CD14-positive monocyte (primary cell): Measurements from ENCODE around the gene ARL4C. TPM values are rescaled to one million over a fixed set of nuclear protein-coding genes. Genes with fewer than 3 reads are reported as not detected.
A peak's percentile ranks its signal among the peaks of the same experiment; 100 is the strongest.

ENCODE experiments used
- DNase-seq, 3 donors: peaks; one replicate each; pipeline ENCODE4 v3.0.0-alpha.2; 2011 to 2022
- H2AFZ ChIP-seq: 2 replicates; pipeline ENCODE4 v1.6.0; 2012; ENCODE audit warnings: mild to moderate bottlenecking, low read depth, low read length, inconsistent platforms; ENCODE audit not compliant: insufficient read depth, poor library complexity, severe bottlenecking
- H3K27ac ChIP-seq, 2 donors: 1 replicate in 1 of 2; 2 replicates in 1 of 2; pipeline ENCODE4 v1.5.1; 2012 to 2013; ENCODE audit warnings: low read length in 2 of 2, control low read depth in 1 of 2, inconsistent platforms in 1 of 2, low read depth in 1 of 2, mild to moderate bottlenecking in 1 of 2
- H3K27me3 ChIP-seq, 2 donors: one replicate each; pipeline versions ENCODE4 v1.6.0 to v1.6.1; 2011 to 2013; ENCODE audit warnings: low read length in 2 of 2; ENCODE audit not compliant: control insufficient read depth in 2 of 2, insufficient read depth in 2 of 2
- H3K36me3 ChIP-seq, 2 donors: replicated peaks in 1 of 2; 1 replicate in 1 of 2; 2 replicates in 1 of 2; pipeline versions ENCODE4 v1.5.1 to v1.6.1; 2012 to 2013; ENCODE audit warnings: low read length in 2 of 2, control low read depth in 1 of 2, inconsistent platforms in 1 of 2, mild to moderate bottlenecking in 1 of 2; ENCODE audit not compliant: insufficient read depth in 2 of 2, control insufficient read depth in 1 of 2
- H3K4me1 ChIP-seq, 2 donors: 1 replicate in 1 of 2; 2 replicates in 1 of 2; pipeline versions ENCODE4 v1.5.1 to v1.6.1; 2012 to 2013; ENCODE audit warnings: low read length in 2 of 2, control low read depth in 1 of 2, inconsistent platforms in 1 of 2, mild to moderate bottlenecking in 1 of 2, moderate library complexity in 1 of 2; ENCODE audit not compliant: insufficient read depth in 2 of 2, control insufficient read depth in 1 of 2
- H3K4me2 ChIP-seq: replicated peaks from 2 replicates; pipeline ENCODE3; 2012; ENCODE audit warnings: low read length, moderate library complexity, mild to moderate bottlenecking; ENCODE audit not compliant: poor library complexity, severe bottlenecking; ENCODE audit errors: extremely low read depth
- H3K4me3 ChIP-seq, 3 experiments: fragments of 200-600 bp in 1 of 3; sonication (generic) in 1 of 3; replicated peaks in 1 of 3; 1 replicate in 2 of 3; 2 replicates in 1 of 3; pipeline ENCODE4 v1.5.1; 2011 to 2013; ENCODE audit warnings: low read length in 3 of 3, mild to moderate bottlenecking in 3 of 3, control low read depth in 2 of 3, low read depth in 2 of 3, inconsistent platforms in 1 of 3, moderate library complexity in 1 of 3
- H3K79me2 ChIP-seq: 2 replicates; pipeline ENCODE4 v1.6.0; 2012; ENCODE audit warnings: mild to moderate bottlenecking, control low read depth, inconsistent platforms, low read length, moderate library complexity; ENCODE audit not compliant: insufficient read depth
- H3K9ac ChIP-seq: 2 replicates; pipeline ENCODE4 v1.6.0; 2017; ENCODE audit warnings: low read length, mild to moderate bottlenecking; ENCODE audit not compliant: insufficient read depth, poor library complexity, severe bottlenecking
- H3K9me3 ChIP-seq, 2 donors: replicated peaks in 1 of 2; 1 replicate in 1 of 2; 2 replicates in 1 of 2; pipeline versions ENCODE4 v1.5.1 to v1.6.1; 2012 to 2013; ENCODE audit warnings: low read length in 2 of 2, control low read depth in 1 of 2; ENCODE audit not compliant: control insufficient read depth in 1 of 2, insufficient read depth in 1 of 2
- H4K20me1 ChIP-seq: 2 replicates; pipeline ENCODE4 v1.6.0; 2012; ENCODE audit warnings: mild to moderate bottlenecking, low read length, control low read depth, moderate library complexity; ENCODE audit not compliant: insufficient read depth
- H3K27ac Mint-ChIP-seq, 7 donors: one replicate each; pipeline ENCODE4 v1.8.0; 2020; ENCODE audit warnings: mild to moderate bottlenecking in 7 of 7, mixed read lengths in 7 of 7, moderate library complexity in 6 of 7, inconsistent platforms in 2 of 7
- H3K27me3 Mint-ChIP-seq, 3 donors: one replicate each; pipeline ENCODE4 v1.8.0; 2021 to 2022; ENCODE audit warnings: low read depth in 3 of 3, mild to moderate bottlenecking in 3 of 3, mixed read lengths in 3 of 3, moderate library complexity in 3 of 3, inconsistent platforms in 1 of 3
- H3K36me3 Mint-ChIP-seq, 2 donors: one replicate each; pipeline ENCODE4 v1.8.0; 2020; ENCODE audit warnings: mixed read lengths in 2 of 2, inconsistent platforms in 1 of 2, mild to moderate bottlenecking in 1 of 2
- H3K4me1 Mint-ChIP-seq: one replicate; pipeline ENCODE4 v1.8.0; 2020; ENCODE audit warnings: mild to moderate bottlenecking, mixed read lengths
- H3K4me3 Mint-ChIP-seq, 2 donors: one replicate each; pipeline ENCODE4 v1.8.0; 2020; ENCODE audit warnings: mild to moderate bottlenecking in 2 of 2, mixed read lengths in 2 of 2, moderate library complexity in 1 of 2
- H3K9me3 Mint-ChIP-seq, 7 donors: one replicate each; pipeline ENCODE4 v1.8.0; 2020 to 2022; ENCODE audit warnings: mixed read lengths in 7 of 7, mild to moderate bottlenecking in 6 of 7, moderate library complexity in 6 of 7, inconsistent platforms in 2 of 7
- CTCF ChIP-seq: fragments of 200-600 bp; IDR thresholded peaks from one replicate; pipeline ENCODE4 v1.8.0; 2022; ENCODE audit warnings: antibody characterized with exemption, mild to moderate bottlenecking
- WGBS: methylation state at CpG from one replicate; pipeline ENCODE4 v1.1.5; 2013; ENCODE audit warnings: missing lambda C conversion rate; ENCODE audit not compliant: insufficient coverage; 5-methylcytosine and 5-hydroxymethylcytosine counted together
- intact Hi-C, 2 donors: fragments of 100-400 bp; cut with micrococcal nuclease; formaldehyde crosslinking; loops; one replicate each; pipeline versions ENCODE4 v1.15.0 to v1.15.1; 2023
- polyA plus RNA-seq, 3 donors: library from polyadenylated mRNA; depleted of rRNA in 1 of 3; unstranded in 2 of 3; stranded (reverse) in 1 of 3; fragments of 300-500 nt in 2 of 3; fragments of >200 nt in 1 of 3; fragmentation: Illumina TruSeq in 2 of 3; gene quantifications; 1 replicate in 2 of 3; 2 replicates in 1 of 3; pipeline ENCODE4 v1.2.3, GENCODE V29; 2012 to 2021

The ARL4C gene
- polyA plus RNA-seq, 3 donors, result 4.0 to 90.9 (median 6.4) TPM

- H2AFZ ChIP-seq, result no peak overlapping the region
- no peaks in the 10 kb centered on the region for H3K4me1 Mint-ChIP-seq
Observed at GRCh38 chr2:234468503-234468902, 28.4 kb downstream of the ARL4C start.

GRCh38 chr2:234467289-234467688, 29.6 kb downstream of the ARL4C start:
- Histone ChIP-seq H3K27ac (no peak overlapping the region), H3K36me3 (no peaks in the 10 kb centered on the region), H3K4me2 (no peak overlapping the region), H3K79me2 (no peaks in the 10 kb centered on the region), H3K9ac (no peak overlapping the region), H3K4me3 (no peak overlapping the region), H3K9me3 (no peaks in the 10 kb centered on the region), H3K4me1 (no peaks in the 10 kb centered on the region), H3K27me3 (no peaks in the 10 kb centered on the region), H2AFZ (no peak overlapping the region), H4K20me1 (no peaks in the 10 kb centered on the region)
- Mint-ChIP-seq H3K4me1 (no peaks in the 10 kb centered on the region), H3K9me3 (peaks cover 0 to 11% (median 3%) of the 10 kb centered on the region in 7 donors), H3K4me3 (no peak overlapping the region), H3K36me3 (no peaks in the 10 kb centered on the region), H3K27me3 (peaks cover 3 to 5% (median 5%) of the 10 kb centered on the region in 3 donors), H3K27ac (no peak overlapping the region)
- WGBS, result 96% methylated on average over 3 of the region's 4 CpGs
- no peak for TF ChIP-seq CTCF
- DNase-seq, result peak in 2 of 3 donors; percentile 6 to 24
- intact Hi-C loops, result no loop called here

More at GRCh38 chr2:234468503-234468902, 28.4 kb downstream of the ARL4C start:
- TF ChIP-seq CTCF, result no peak
- DNase-seq, result no peak
- Histone ChIP-seq H3K4me1 (no peaks in the 10 kb centered on the region), H3K4me2 (no peak overlapping the region), H3K79me2 (no peaks in the 10 kb centered on the region), H3K9ac (no peak overlapping the region), H3K27ac (no peak overlapping the region), H4K20me1 (no peaks in the 10 kb centered on the region), H3K27me3 (no peaks in the 10 kb centered on the region), H3K4me3 (no peak overlapping the region), H3K9me3 (peaks cover 0 to 8% of the 10 kb centered on the region in 2 donors), H3K36me3 (no peaks in the 10 kb centered on the region)
- 96% methylated on average over 4 of the region's 5 CpGs for WGBS
- peaks cover 3 to 12% (median 5%) of the 10 kb centered on the region in 7 donors for H3K9me3 Mint-ChIP-seq
- no peak overlapping the region for H3K4me3 Mint-ChIP-seq
- intact Hi-C loops, result no loop called here
- H3K27ac Mint-ChIP-seq, result no peak overlapping the region
- H3K36me3 Mint-ChIP-seq, result no peaks in the 10 kb centered on the region
- H3K27me3 Mint-ChIP-seq, result peaks cover 3 to 5% (median 3%) of the 10 kb centered on the region in 3 donors
